BE2C (cell line): ENCODE results near the gene PAGE2.

ENCODE experiments used
- DNase-seq: peaks from one replicate; pipeline ENCODE4 v3.0.0-alpha.2; 2020
- H3K27me3 ChIP-seq: fragments of 250-450 bp; sonication (Bioruptor Pico); 2 replicates; pipeline ENCODE4 v1.5.1; 2020; ENCODE audit warnings: mild to moderate bottlenecking
- H3K36me3 ChIP-seq: fragments of 250-450 bp; sonication (Bioruptor Pico); 2 replicates; pipeline ENCODE4 v1.5.1; 2020; ENCODE audit warnings: mild to moderate bottlenecking
- H3K4me1 ChIP-seq: fragments of 250-450 bp; sonication (Bioruptor Pico); 2 replicates; pipeline ENCODE4 v1.5.1; 2020
- H3K4me3 ChIP-seq: 2 replicates; pipeline ENCODE4 v1.5.1; 2011; ENCODE audit warnings: low read depth, low read length
- H3K9me3 ChIP-seq: fragments of 250-450 bp; sonication (Bioruptor Pico); 2 replicates; pipeline ENCODE4 v1.5.1; 2020
- TF ChIP-seq, protein P1 (sequence below): IDR thresholded peaks from 2 replicates; pipeline ENCODE4 v1.5.1; 2012; ENCODE audit warnings: mild to moderate bottlenecking, low read depth, low read length

PAGE2 gene

DNA sequence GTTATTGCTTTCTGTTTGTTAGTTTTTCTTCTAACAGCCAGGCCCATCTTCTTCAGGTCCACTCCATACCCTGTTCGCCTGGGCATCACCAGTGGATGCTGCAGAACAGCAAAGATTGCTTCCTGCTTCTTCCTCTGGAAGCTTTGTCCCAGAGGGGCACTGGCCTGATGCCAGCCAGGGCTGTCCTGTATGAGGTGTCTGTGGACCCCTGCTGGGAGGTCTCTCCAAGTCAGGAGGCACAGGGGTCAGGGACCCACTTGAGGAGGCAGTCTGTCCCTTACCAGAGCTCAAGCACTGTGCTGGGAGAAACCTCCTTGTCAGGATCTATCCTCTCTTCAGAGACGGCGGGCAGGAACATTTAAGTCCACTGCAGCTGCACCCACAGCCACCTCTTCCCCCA lies 16.5 kb upstream of the PAGE2 start:
- Histone ChIP-seq H3K36me3 (no peaks in the 10 kb centered on the region), H3K4me3 (no peak overlapping the region), H3K4me1 (no peaks in the 10 kb centered on the region), H3K9me3 (no peaks in the 10 kb centered on the region), H3K27me3 (no peaks in the 10 kb centered on the region)
- TF ChIP-seq, protein P1, sequence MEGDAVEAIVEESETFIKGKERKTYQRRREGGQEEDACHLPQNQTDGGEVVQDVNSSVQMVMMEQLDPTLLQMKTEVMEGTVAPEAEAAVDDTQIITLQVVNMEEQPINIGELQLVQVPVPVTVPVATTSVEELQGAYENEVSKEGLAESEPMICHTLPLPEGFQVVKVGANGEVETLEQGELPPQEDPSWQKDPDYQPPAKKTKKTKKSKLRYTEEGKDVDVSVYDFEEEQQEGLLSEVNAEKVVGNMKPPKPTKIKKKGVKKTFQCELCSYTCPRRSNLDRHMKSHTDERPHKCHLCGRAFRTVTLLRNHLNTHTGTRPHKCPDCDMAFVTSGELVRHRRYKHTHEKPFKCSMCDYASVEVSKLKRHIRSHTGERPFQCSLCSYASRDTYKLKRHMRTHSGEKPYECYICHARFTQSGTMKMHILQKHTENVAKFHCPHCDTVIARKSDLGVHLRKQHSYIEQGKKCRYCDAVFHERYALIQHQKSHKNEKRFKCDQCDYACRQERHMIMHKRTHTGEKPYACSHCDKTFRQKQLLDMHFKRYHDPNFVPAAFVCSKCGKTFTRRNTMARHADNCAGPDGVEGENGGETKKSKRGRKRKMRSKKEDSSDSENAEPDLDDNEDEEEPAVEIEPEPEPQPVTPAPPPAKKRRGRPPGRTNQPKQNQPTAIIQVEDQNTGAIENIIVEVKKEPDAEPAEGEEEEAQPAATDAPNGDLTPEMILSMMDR = no peak
- no peak for DNase-seq

DNA sequence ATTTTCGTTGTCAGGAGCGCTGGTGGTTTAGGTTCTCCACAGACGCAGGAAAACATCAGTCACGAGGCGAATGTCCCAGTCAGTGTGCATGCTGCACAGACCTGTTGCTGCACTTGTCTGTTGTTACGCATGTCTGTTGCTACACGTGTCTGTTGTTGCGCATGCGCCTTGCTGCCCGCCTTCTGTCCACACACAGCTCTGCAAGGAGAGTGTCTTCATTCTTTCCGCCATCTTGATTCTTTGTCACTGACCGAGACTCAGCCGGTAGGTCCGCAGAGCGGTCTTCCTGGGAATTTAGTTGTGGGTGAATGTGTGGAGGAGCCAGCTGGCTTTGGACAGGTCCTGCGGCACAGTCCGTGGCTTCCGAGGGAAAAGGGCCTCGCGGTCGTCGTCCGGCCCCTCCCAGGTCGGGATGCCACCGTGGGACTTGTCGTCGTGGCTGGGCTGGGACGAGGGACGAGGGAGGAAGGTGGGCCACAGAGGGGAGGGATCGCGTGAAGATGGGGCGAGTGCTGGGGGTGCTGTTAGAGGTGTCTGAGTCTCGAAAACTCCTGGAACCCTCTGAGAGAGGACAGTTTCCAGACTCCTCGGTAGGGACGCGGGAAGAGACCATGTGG lies 13.9 kb upstream of the PAGE2 start, which contains the start of gene PAGE2B:
Gene PAGE2B (plus strand): TSS at position 180 of the 617 bp plus-strand sequence. CDS start 1,012 bp downstream, outside the sequence.
- Histone ChIP-seq H3K36me3 (no peaks in the 10 kb centered on the region), H3K4me1 (no peaks in the 10 kb centered on the region), H3K9me3 (no peaks in the 10 kb centered on the region), H3K27me3 (no peaks in the 10 kb centered on the region), H3K4me3 (no peak within 1 kb of the TSS)
- no peak for DNase-seq
- TF ChIP-seq, protein P1 = no peak

DNA sequence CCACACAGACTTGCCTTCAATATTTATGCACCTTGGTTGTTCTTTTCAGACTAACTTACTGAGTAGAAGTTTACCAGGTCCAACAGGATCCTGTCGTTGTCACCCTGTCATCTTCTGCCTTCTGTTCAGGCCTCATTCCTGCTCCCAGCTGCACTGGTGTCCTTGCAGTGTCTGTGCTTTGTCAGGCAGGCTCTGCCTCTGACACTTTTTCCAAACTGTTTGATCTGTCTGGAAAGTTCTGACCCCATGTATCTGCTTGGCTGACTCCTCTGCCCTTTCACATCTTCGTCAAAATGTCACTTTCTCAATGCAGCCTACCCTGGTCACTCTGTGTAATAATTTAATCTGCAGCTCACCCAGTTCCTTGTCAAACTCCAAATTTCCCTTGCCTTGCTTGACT lies 9.9 kb downstream of the PAGE2 start:
- no peaks in the 10 kb centered on the region for H3K4me1 ChIP-seq
- DNase-seq = no peak
- H3K36me3 ChIP-seq = no peaks in the 10 kb centered on the region
- no peak overlapping the region for H3K4me3 ChIP-seq
- TF ChIP-seq, protein P1 = no peak
- no peaks in the 10 kb centered on the region for H3K27me3 ChIP-seq
- H3K9me3 ChIP-seq = no peaks in the 10 kb centered on the region

DNA sequence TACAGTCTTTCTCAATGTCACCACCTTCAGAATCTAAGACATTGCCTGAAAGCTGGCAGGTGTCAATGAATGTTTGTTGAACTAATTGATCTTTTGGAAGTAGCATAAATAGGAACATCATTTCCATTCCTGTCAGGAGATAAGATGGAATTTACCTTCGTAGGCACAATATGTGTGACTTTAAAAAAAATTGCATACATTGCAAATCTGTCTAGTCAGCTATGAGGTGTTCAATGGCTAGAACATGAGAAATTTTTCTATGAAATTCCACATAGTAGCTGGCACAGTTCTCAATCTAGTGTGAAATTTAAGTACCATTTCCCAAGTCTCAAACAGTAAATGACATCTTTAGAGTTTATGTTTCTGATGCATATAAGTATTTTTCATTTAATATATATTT lies 10.3 kb downstream of the PAGE2 start:
- H3K27me3 ChIP-seq = no peaks in the 10 kb centered on the region
- TF ChIP-seq, protein P1 = no peak
- H3K9me3 ChIP-seq = no peaks in the 10 kb centered on the region
- no peaks in the 10 kb centered on the region for H3K36me3 ChIP-seq
- no peaks in the 10 kb centered on the region for H3K4me1 ChIP-seq
- DNase-seq = no peak
- H3K4me3 ChIP-seq = no peak overlapping the region

DNA sequence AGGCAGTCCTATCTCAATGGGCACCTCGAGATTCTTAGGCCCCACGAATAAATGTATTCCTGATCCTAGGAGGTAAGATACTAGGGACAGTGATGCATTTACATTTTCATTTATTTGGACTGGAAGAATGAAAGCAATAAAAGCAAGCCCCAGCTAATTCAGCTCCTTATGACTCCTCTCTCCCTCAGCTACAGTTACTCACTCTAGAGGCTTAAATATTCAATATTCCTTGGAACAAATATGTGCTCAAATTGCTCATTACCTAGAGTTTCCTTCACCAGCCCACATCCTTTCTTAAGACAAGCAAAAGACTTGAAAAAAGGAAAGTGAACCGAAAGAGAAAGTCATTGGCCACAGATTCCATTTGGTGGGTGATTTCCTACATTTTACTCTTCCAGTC lies 13.9 kb downstream of the PAGE2 start:
- no peaks in the 10 kb centered on the region for H3K9me3 ChIP-seq
- no peak for DNase-seq
- TF ChIP-seq, protein P1 = no peak
- no peaks in the 10 kb centered on the region for H3K27me3 ChIP-seq
- no peak overlapping the region for H3K4me3 ChIP-seq
- H3K4me1 ChIP-seq = no peaks in the 10 kb centered on the region
- H3K36me3 ChIP-seq = no peaks in the 10 kb centered on the region

DNA sequence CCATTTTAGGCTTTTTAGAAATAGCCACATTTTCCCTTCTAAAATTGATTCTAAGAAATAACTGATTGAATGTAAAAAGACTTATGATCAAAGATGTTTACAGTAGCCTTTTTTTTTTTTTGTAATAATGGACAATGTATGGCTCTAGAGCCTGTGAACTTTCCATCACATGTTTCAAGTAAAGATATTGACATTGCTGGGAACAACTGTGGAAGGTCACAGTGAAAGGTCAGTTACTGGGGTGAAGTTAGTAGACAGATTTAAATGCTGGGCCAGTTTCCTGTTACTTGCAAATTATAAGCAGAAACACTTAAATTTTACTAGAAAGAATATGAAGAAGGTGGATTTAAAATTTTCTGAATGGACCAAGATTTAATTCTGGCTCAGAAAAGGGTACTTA lies 18.4 kb downstream of the PAGE2 start:
- no peaks in the 10 kb centered on the region for H3K27me3 ChIP-seq
- H3K4me3 ChIP-seq = no peak overlapping the region
- no peaks in the 10 kb centered on the region for H3K9me3 ChIP-seq
- no peak for DNase-seq
- H3K36me3 ChIP-seq = no peaks in the 10 kb centered on the region
- H3K4me1 ChIP-seq = no peaks in the 10 kb centered on the region
- TF ChIP-seq, protein P1 = no peak
